ENCODE measurements around the gene TTC34.
"Not testable (repeated sequence)": the region's sequence is repeated elsewhere in the genome, so short reads cannot be mapped to it uniquely, and the experiment has no call there.

DNA sequence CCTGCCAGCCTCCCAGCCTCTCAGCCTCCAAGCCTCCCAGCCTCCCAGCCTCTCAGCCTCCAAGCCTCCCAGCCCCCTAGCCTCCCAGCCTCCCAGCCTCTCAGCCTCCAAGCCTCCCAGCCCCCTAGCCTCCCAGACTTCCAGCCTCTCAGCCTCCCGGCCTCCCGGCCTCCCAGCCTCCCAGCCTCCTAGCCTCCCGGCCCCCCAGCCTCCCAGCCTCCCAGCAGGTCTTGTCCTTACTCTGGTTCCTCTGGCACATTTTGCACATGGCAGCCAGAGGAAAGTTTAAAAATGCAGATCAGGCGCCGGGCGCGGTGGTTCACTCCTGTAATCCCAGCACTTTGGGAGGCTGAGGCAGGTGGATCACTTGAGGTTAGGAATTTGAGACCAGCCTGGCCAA is 2.5 kb downstream of the TTC34 start:
- TF ChIP-seq, protein P1, sequence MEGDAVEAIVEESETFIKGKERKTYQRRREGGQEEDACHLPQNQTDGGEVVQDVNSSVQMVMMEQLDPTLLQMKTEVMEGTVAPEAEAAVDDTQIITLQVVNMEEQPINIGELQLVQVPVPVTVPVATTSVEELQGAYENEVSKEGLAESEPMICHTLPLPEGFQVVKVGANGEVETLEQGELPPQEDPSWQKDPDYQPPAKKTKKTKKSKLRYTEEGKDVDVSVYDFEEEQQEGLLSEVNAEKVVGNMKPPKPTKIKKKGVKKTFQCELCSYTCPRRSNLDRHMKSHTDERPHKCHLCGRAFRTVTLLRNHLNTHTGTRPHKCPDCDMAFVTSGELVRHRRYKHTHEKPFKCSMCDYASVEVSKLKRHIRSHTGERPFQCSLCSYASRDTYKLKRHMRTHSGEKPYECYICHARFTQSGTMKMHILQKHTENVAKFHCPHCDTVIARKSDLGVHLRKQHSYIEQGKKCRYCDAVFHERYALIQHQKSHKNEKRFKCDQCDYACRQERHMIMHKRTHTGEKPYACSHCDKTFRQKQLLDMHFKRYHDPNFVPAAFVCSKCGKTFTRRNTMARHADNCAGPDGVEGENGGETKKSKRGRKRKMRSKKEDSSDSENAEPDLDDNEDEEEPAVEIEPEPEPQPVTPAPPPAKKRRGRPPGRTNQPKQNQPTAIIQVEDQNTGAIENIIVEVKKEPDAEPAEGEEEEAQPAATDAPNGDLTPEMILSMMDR (IDR thresholded peaks at IDR 0.05), result not testable (repeated sequence)
- TF ChIP-seq EZH2, EZH2phosphoT487 (IDR thresholded peaks at IDR 0.05): not testable (repeated sequence)

Measured in neural progenitor cell (in vitro differentiated cells).